ENCODE data around the gene KCNK2. TPM values are rescaled to one million over a fixed set of nuclear protein-coding genes. Genes with fewer than 3 reads are reported as not detected.

The KCNK2 gene
- total RNA-seq, 4 donors from 2014 or later, result 0.32 to 0.41 TPM; not detected in 2

DNA sequence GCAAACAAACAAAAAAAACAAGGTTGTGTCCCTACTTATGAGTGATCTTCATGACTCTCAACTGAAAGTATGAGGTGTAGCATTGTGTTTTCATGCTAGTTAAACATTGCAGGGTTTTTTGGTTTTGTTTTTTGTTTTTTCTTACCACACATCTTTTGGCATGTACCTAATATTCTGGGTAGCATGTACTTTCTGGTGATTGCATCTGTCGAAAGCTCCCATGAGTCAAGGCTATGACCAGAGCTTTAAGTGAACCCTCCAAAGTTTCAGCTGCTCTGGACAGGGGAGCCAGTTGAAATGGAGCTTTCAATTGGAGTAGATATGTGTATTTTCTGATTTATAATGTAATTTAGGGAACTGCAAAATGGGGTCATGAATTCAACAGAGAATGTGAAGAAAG, 115.5 kb downstream of the KCNK2 start:
- in situ Hi-C loops (cut with MboI; ENCODE audit: low pct_ligation_motif_present in 1 of 4, low pct_unique_long_range_greater_than_20kb in 1 of 4, low sequenced_read_pairs in 3 of 4), result no loop called here
- Histone ChIP-seq H3K9me3 (no peaks in the 10 kb centered on the region), H3K4me1 (no peaks in the 10 kb centered on the region), H3K36me3 (no peaks in the 10 kb centered on the region), H3K27ac (no peak overlapping the region), H3K4me3 (no peak overlapping the region), H3K27me3 (no peaks in the 10 kb centered on the region)
- 75 to 100% methylated on average over 1 of the region's 1 CpG for WGBS, 2 donors (ENCODE audit: low coverage in 1 of 2)
- no peak for DNase-seq
- TF ChIP-seq POLR2AphosphoS5 (IDR thresholded peaks at IDR 0.05) (no peak), POLR2A (IDR thresholded peaks at IDR 0.05) (no peak), EP300 (IDR thresholded peaks at IDR 0.05; ENCODE audit: low read depth) (no peak)
- TF ChIP-seq, protein P1, sequence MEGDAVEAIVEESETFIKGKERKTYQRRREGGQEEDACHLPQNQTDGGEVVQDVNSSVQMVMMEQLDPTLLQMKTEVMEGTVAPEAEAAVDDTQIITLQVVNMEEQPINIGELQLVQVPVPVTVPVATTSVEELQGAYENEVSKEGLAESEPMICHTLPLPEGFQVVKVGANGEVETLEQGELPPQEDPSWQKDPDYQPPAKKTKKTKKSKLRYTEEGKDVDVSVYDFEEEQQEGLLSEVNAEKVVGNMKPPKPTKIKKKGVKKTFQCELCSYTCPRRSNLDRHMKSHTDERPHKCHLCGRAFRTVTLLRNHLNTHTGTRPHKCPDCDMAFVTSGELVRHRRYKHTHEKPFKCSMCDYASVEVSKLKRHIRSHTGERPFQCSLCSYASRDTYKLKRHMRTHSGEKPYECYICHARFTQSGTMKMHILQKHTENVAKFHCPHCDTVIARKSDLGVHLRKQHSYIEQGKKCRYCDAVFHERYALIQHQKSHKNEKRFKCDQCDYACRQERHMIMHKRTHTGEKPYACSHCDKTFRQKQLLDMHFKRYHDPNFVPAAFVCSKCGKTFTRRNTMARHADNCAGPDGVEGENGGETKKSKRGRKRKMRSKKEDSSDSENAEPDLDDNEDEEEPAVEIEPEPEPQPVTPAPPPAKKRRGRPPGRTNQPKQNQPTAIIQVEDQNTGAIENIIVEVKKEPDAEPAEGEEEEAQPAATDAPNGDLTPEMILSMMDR (IDR thresholded peaks at IDR 0.05), result no peak
- intact Hi-C loops (cut with DNase I; ENCODE audit: low total_unique reads), result no loop called here

DNA sequence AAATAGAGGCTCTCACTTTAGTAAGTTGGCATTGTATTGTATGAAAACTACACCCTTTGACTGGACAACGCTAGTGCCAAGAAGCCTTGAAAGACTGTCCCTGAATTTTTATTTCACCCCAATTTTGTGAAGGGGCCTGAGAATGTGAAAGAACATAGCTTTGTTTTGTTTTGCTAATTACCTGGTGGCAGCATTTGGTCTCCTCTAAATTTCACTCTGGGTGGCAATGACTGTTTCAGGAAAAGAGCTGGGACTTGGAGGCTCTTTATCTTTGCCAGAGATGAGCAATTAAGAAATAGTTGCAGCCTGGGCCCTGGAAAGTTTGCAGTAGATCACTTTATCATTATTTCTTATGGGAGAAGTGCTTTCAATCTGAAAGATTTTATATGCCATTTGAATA, 117.6 kb downstream of the KCNK2 start:
- in situ Hi-C loops (cut with MboI; ENCODE audit: low pct_ligation_motif_present in 1 of 4, low pct_unique_long_range_greater_than_20kb in 1 of 4, low sequenced_read_pairs in 3 of 4), result no loop called here

DNA sequence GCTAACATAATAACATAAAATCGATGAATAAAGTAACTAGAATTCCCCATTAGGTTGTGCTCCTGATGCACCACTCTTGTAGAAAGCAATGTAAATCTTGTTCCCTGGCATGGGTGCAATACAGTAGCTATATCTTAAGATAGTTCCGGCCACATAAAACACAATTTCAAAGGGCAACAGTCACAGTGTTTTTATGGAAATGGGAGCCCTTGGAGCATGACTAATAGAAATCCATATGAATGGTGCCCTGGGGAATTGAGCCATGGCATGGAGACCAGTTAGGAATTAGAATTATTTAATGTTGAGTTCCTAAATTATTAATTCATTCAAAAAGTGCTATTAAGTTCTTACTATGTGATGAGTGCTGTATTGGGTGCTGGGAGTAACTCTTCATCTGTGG, 118.7 kb downstream of the KCNK2 start:
- TF ChIP-seq EP300 (IDR thresholded peaks at IDR 0.05; ENCODE audit: low read depth) (no peak), POLR2AphosphoS5 (IDR thresholded peaks at IDR 0.05) (no peak), POLR2A (IDR thresholded peaks at IDR 0.05) (no peak)
- TF ChIP-seq, protein P1 (IDR thresholded peaks at IDR 0.05), result no peak
- no peaks in the 10 kb centered on the region for H3K4me1 ChIP-seq

More for the DNA sequence above, 117.6 kb downstream of the KCNK2 start:
- no peak overlapping the region for H3K4me3 ChIP-seq
- H3K9me3 ChIP-seq, result no peaks in the 10 kb centered on the region
- WGBS, 2 donors (ENCODE audit: low coverage in 1 of 2), result 76 to 100% methylated on average over 1 of the region's 1 CpG
- no peaks in the 10 kb centered on the region for H3K36me3 ChIP-seq
- no peak for TF ChIP-seq POLR2AphosphoS5 (IDR thresholded peaks at IDR 0.05)
- no peak for TF ChIP-seq EP300 (IDR thresholded peaks at IDR 0.05; ENCODE audit: low read depth)
- TF ChIP-seq, protein P1 (IDR thresholded peaks at IDR 0.05), result no peak
- TF ChIP-seq POLR2A (IDR thresholded peaks at IDR 0.05), result no peak
- intact Hi-C loops (cut with DNase I; ENCODE audit: low total_unique reads), result loop anchor here (5.0 kb wide), 1 partner anchor 1688 kb away; no protein-coding TSS in a partner anchor
- no peaks in the 10 kb centered on the region for H3K27me3 ChIP-seq
- no peaks in the 10 kb centered on the region for H3K4me1 ChIP-seq
- H3K27ac ChIP-seq, result no peak overlapping the region
- no peak for DNase-seq

DNA sequence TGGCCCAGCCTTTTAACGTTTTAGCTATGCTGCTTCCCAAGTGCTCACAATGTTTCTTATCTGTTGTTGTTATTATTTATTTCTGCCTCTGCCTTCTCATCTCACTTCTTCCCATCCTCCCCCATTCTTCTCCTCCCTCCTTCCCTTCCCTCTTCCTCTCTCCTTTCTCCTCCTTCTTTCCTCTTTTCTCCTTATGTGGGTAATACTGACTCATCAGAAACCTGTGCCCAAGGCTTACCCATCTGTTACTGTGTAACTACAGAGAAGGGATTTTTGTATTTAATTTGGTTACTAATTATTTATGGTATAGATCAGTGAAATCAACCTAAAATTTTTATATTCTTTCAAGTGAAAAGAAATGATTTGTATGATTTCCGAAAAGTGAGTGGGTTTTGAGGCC, 120.3 kb downstream of the KCNK2 start:
- intact Hi-C loops (cut with DNase I; ENCODE audit: low total_unique reads), result loop anchor here (5.0 kb wide), 1 partner anchor 1691 kb away; no protein-coding TSS in a partner anchor
- WGBS, 2 donors (ENCODE audit: low coverage in 1 of 2), result 67 to 75% methylated on average over 2 of the region's 2 CpGs
- H3K4me3 ChIP-seq, result no peak overlapping the region

More for the DNA sequence above, 118.7 kb downstream of the KCNK2 start:
- no peaks in the 10 kb centered on the region for H3K9me3 ChIP-seq
- WGBS, 2 donors (ENCODE audit: low coverage in 1 of 2), result 80 to 83% methylated on average over 2 of the region's 2 CpGs
- intact Hi-C loops (cut with DNase I; ENCODE audit: low total_unique reads), result loop anchor here (5.0 kb wide), 1 partner anchor 1689 kb away; no protein-coding TSS in a partner anchor
- no peaks in the 10 kb centered on the region for H3K36me3 ChIP-seq
- H3K27me3 ChIP-seq, result no peaks in the 10 kb centered on the region
- no peak overlapping the region for H3K27ac ChIP-seq
- in situ Hi-C loops (cut with MboI; ENCODE audit: low pct_ligation_motif_present in 1 of 4, low pct_unique_long_range_greater_than_20kb in 1 of 4, low sequenced_read_pairs in 3 of 4), result no loop called here
- DNase-seq, result no peak
- no peak overlapping the region for H3K4me3 ChIP-seq

More for the DNA sequence above, 120.3 kb downstream of the KCNK2 start:
- in situ Hi-C loops (cut with MboI; ENCODE audit: low pct_ligation_motif_present in 1 of 4, low pct_unique_long_range_greater_than_20kb in 1 of 4, low sequenced_read_pairs in 3 of 4), result no loop called here
- Histone ChIP-seq H3K9me3 (no peaks in the 10 kb centered on the region), H3K27ac (no peak overlapping the region), H3K4me1 (no peaks in the 10 kb centered on the region), H3K36me3 (no peaks in the 10 kb centered on the region), H3K27me3 (no peaks in the 10 kb centered on the region)
- no peak for DNase-seq
- TF ChIP-seq POLR2A (IDR thresholded peaks at IDR 0.05), result no peak
- TF ChIP-seq, protein P1 (IDR thresholded peaks at IDR 0.05), result no peak
- no peak for TF ChIP-seq POLR2AphosphoS5 (IDR thresholded peaks at IDR 0.05)
- TF ChIP-seq EP300 (IDR thresholded peaks at IDR 0.05; ENCODE audit: low read depth), result no peak
